Brain microvascular endothelial cell (primary cell): Measurements from ENCODE around the gene TOR1B.

Experiments
- DNase-seq: peaks from one replicate; pipeline ENCODE4 v3.0.0-alpha.2; 2020
- H3K27ac ChIP-seq: fragments of 250-450 bp; sonication (Bioruptor Pico); 2 replicates; pipeline ENCODE4 v1.5.1; 2020; ENCODE audit warnings: mild to moderate bottlenecking, moderate library complexity
- H3K27me3 ChIP-seq: fragments of 250-450 bp; sonication (Bioruptor Pico); replicated peaks from 2 replicates; pipeline ENCODE4 v1.5.1; 2020; ENCODE audit warnings: mild to moderate bottlenecking
- H3K36me3 ChIP-seq: fragments of 250-450 bp; sonication (Bioruptor Pico); replicated peaks from 2 replicates; pipeline ENCODE4 v1.5.1; 2020; ENCODE audit warnings: mild to moderate bottlenecking
- H3K4me3 ChIP-seq: 2 replicates; pipeline ENCODE4 v1.5.1; 2011; ENCODE audit warnings: low read depth, mild to moderate bottlenecking, control low read depth, low read length, moderate library complexity
- CTCF ChIP-seq: IDR thresholded peaks from 2 replicates; pipeline ENCODE4 v1.5.1; 2011; ENCODE audit warnings: low read depth, mild to moderate bottlenecking, moderate library complexity, low read length, control low read depth, inconsistent platforms; ENCODE audit errors: missing control alignments
- in situ Hi-C: cut with HindIII; loops from 2 replicates; pipeline ENCODE4 v1.10.0; 2017; ENCODE audit warnings: low sequenced_read_pairs, low pct_ligation_motif_present

Gene TOR1B

GRCh38 chr9:129812385-129812784 is 9.4 kb downstream of the TOR1B start:
- in situ Hi-C loops: no loop called here
- H3K4me3 ChIP-seq: no peak overlapping the region
- no peaks in the 10 kb centered on the region for H3K27me3 ChIP-seq
- DNase-seq: no peak
- no peak overlapping the region for H3K27ac ChIP-seq
- TF ChIP-seq CTCF: no peak
- H3K36me3 ChIP-seq: peaks cover 43% of the 10 kb centered on the region

- H3K27ac ChIP-seq: no peak overlapping the region
- no peak for TF ChIP-seq CTCF
- no peak overlapping the region for H3K4me3 ChIP-seq
- peaks cover 50% of the 10 kb centered on the region for H3K36me3 ChIP-seq
- H3K27me3 ChIP-seq: no peaks in the 10 kb centered on the region
- in situ Hi-C loops: no loop called here
- no peak for DNase-seq
These were observed 10.7 kb downstream of the TOR1B start for GRCh38 chr9:129813661-129814060.

- DNase-seq: no peak
- Histone ChIP-seq H3K27me3 (no peaks in the 10 kb centered on the region), H3K4me3 (no peak overlapping the region), H3K36me3 (peaks cover 48% of the 10 kb centered on the region), H3K27ac (no peak overlapping the region)
- no peak for TF ChIP-seq CTCF
- in situ Hi-C loops: no loop called here
These were observed 11.6 kb downstream of the TOR1B start for GRCh38 chr9:129814432-129815223.

GRCh38 chr9:129815278-129815677 is 12.3 kb downstream of the TOR1B start:
- no peak for TF ChIP-seq CTCF
- Histone ChIP-seq H3K27ac (no peak overlapping the region), H3K27me3 (no peaks in the 10 kb centered on the region), H3K36me3 (peaks cover 48% of the 10 kb centered on the region), H3K4me3 (no peak overlapping the region)
- in situ Hi-C loops: no loop called here
- no peak for DNase-seq

- TF ChIP-seq CTCF: no peak
- in situ Hi-C loops: no loop called here
- Histone ChIP-seq H3K4me3 (no peak overlapping the region), H3K27ac (no peak overlapping the region), H3K27me3 (no peaks in the 10 kb centered on the region), H3K36me3 (peaks cover 57% of the 10 kb centered on the region)
- DNase-seq: no peak
These were observed 13.8 kb downstream of the TOR1B start for GRCh38 chr9:129816501-129817435.
